Right atrium auricular region (tissue), 2 donors: ENCODE data around the gene SOBP. TPM values are rescaled to one million over a fixed set of nuclear protein-coding genes. Genes with fewer than 3 reads are reported as not detected.

ENCODE experiments used
- DNase-seq: peaks from one replicate; pipeline ENCODE4 v3.0.0-alpha.2; 2019; ENCODE audit warnings: low spot score
- H3K27ac ChIP-seq, 2 donors: fragments of 200-600 bp; sonication (generic); 1 replicate in 1 of 2; 2 replicates in 1 of 2; pipeline ENCODE4 v1.5.1; 2016 to 2019
- H3K27me3 ChIP-seq, 2 donors: fragments of 200-600 bp; sonication (generic); one replicate each; pipeline versions ENCODE4 v1.5.1 to v1.6.0; 2017 to 2019
- H3K36me3 ChIP-seq: fragments of 200-600 bp; sonication (generic); one replicate; pipeline ENCODE4 v1.5.1; 2016
- H3K4me1 ChIP-seq, 2 donors: fragments of 200-600 bp; sonication (generic); one replicate each; pipeline versions ENCODE4 v1.5.1 to v1.6.0; 2017 to 2019
- H3K4me3 ChIP-seq, 2 donors: fragments of 200-600 bp; sonication (generic); 1 replicate in 1 of 2; 2 replicates in 1 of 2; pipeline ENCODE4 v1.5.1; 2017 to 2019; ENCODE audit warnings: mild to moderate bottlenecking in 1 of 2, moderate library complexity in 1 of 2
- H3K9me3 ChIP-seq, 2 donors: fragments of 200-600 bp; sonication (generic); one replicate each; pipeline ENCODE4 v1.5.1; 2019
- CTCF ChIP-seq, 2 donors: fragments of 200-600 bp; sonication (generic); IDR thresholded peaks; one replicate each; pipeline ENCODE4 v1.5.1; 2019; ENCODE audit warnings: antibody characterized with exemption in 2 of 2
- total RNA-seq, 2 donors: library from RNA; depleted of rRNA; stranded (reverse); fragments of >200 nt; gene quantifications; one replicate each; pipeline ENCODE4 v1.1.0, GENCODE V29; 2016

The SOBP gene
- total RNA-seq, 2 donors from 2014 or later: 8.2 to 8.5 TPM

GRCh38 chr6:107565165-107565723, 75.3 kb downstream of the SOBP start:
- H3K4me3 ChIP-seq: no peak overlapping the region
- H3K4me1 ChIP-seq: peaks cover 0 to 10% of the 10 kb centered on the region in 2 donors
- H3K36me3 ChIP-seq: no peaks in the 10 kb centered on the region
- no peaks in the 10 kb centered on the region for H3K27me3 ChIP-seq
- no peak for TF ChIP-seq CTCF (IDR thresholded peaks at IDR 0.05)
- no peaks in the 10 kb centered on the region for H3K9me3 ChIP-seq
- no peak for DNase-seq
- H3K27ac ChIP-seq: peak overlapping the region in 1 of 2 donors; percentile 39

- H3K4me3 ChIP-seq: no peak overlapping the region
- no peak for TF ChIP-seq CTCF (IDR thresholded peaks at IDR 0.05)
- no peak for DNase-seq
- H3K4me1 ChIP-seq: peaks cover 0 to 6% of the 10 kb centered on the region in 2 donors
- H3K27me3 ChIP-seq: no peaks in the 10 kb centered on the region
- no peaks in the 10 kb centered on the region for H3K9me3 ChIP-seq
- no peak overlapping the region for H3K27ac ChIP-seq
- no peaks in the 10 kb centered on the region for H3K36me3 ChIP-seq
Measured at GRCh38 chr6:107567643-107568042, 77.7 kb downstream of the SOBP start.

GRCh38 chr6:107569473-107569872, 79.6 kb downstream of the SOBP start:
- Histone ChIP-seq H3K4me3 (no peak overlapping the region), H3K36me3 (no peaks in the 10 kb centered on the region), H3K27ac (no peak overlapping the region), H3K27me3 (no peaks in the 10 kb centered on the region), H3K4me1 (no peaks in the 10 kb centered on the region), H3K9me3 (no peaks in the 10 kb centered on the region)
- no peak for DNase-seq
- no peak for TF ChIP-seq CTCF (IDR thresholded peaks at IDR 0.05)

- H3K27ac ChIP-seq: no peak overlapping the region
- no peaks in the 10 kb centered on the region for H3K4me1 ChIP-seq
- H3K9me3 ChIP-seq: no peaks in the 10 kb centered on the region
- no peak overlapping the region for H3K4me3 ChIP-seq
- no peak for TF ChIP-seq CTCF (IDR thresholded peaks at IDR 0.05)
- no peak for DNase-seq
- no peaks in the 10 kb centered on the region for H3K36me3 ChIP-seq
- H3K27me3 ChIP-seq: no peaks in the 10 kb centered on the region
Measured at GRCh38 chr6:107571354-107571753, 81.4 kb downstream of the SOBP start.

GRCh38 chr6:107572886-107573285, 83.0 kb downstream of the SOBP start:
- no peak for TF ChIP-seq CTCF (IDR thresholded peaks at IDR 0.05)
- Histone ChIP-seq H3K27me3 (no peaks in the 10 kb centered on the region), H3K4me1 (no peaks in the 10 kb centered on the region), H3K9me3 (no peaks in the 10 kb centered on the region), H3K27ac (no peak overlapping the region), H3K36me3 (no peaks in the 10 kb centered on the region), H3K4me3 (no peak overlapping the region)
- DNase-seq: no peak

GRCh38 chr6:107574856-107575255, 84.9 kb downstream of the SOBP start:
- no peak overlapping the region for H3K27ac ChIP-seq
- H3K9me3 ChIP-seq: no peaks in the 10 kb centered on the region
- TF ChIP-seq CTCF (IDR thresholded peaks at IDR 0.05): no peak
- H3K27me3 ChIP-seq: no peaks in the 10 kb centered on the region
- no peaks in the 10 kb centered on the region for H3K36me3 ChIP-seq
- no peak overlapping the region for H3K4me3 ChIP-seq
- DNase-seq: no peak
- H3K4me1 ChIP-seq: no peaks in the 10 kb centered on the region
